ENCODE measurements around the gene CLDN6.

The CLDN6 gene

DNA sequence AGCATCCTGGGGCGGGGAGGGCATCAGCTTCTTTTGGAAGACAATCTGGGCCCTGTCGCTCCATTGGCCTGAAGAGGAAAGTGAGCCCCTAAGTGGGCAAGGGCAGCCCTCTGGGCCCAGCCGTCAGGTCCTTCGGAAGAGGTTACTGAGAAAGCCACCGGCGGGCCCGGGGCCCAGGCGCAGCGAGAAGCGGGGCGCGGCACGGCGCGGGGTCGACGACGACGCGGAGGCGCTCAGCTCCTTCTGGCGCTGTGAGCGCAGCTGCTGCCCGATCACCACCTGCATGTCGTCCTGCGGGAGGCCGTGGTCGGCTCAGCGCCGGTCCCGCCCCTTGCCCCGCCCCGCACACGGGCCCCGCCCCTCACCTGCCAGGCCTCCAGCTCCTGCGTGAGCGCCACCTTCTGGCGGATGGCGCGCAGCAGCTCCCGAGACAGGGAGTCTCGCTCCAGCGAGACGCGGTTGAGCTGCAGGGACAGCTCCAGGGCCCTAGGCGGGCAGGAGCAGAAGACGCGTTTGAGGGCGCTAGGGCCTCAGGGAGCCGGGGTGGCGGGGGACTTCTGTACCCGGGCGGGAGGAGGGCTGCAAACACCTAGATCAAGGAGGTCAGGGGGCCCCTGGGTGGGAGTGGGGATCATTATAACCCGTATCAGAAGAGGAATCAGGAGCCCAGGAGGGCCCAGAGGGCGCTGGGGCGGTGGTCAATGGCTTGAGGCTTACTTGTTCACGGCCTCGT is 10.2 kb upstream of the CLDN6 start:
- DNase-seq (ENCODE audit: low read depth in 2 of 2): peak in 1 of 2 experiments; percentile 40

GRCh38 chr16:3027489-3027795 is 9.5 kb upstream of the CLDN6 start:
- no peak for DNase-seq (ENCODE audit: low read depth in 2 of 2)

GRCh38 chr16:3026609-3027488 is 8.9 kb upstream of the CLDN6 start:
- no peak for DNase-seq (ENCODE audit: low read depth in 2 of 2)

DNA sequence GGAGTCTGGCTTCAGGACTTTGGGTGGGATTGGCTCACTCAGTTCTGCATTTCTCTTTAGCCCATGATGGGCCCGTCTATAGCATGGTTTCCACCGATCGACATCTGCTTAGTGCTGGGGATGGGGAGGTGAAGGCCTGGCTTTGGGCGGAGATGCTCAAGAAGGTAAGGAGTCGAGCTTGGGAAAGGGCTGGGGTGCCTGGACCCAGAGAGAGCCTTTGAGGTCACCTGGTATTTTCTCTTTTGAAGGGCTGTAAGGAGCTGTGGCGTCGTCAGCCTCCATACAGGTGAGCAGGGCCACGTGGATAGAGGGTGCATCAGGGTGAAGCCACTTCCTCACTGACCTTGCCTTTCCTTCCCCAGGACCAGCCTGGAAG is 8.0 kb upstream of the CLDN6 start:
- DNase-seq (ENCODE audit: low read depth in 2 of 2): no peak

GRCh38 chr16:3025032-3026002 is 7.3 kb upstream of the CLDN6 start:
- no peak for DNase-seq (ENCODE audit: low read depth in 2 of 2)

- peak; percentile 94 to 95 for DNase-seq (ENCODE audit: low read depth in 2 of 2)
These were observed 5.9 kb upstream of the CLDN6 start, which contains the start of the genes HCFC1R1 and THOC6 for GRCh38 chr16:3023669-3024478. HCFC1R1 (minus strand) TSS chr16:3023942; CDS start chr16:3023941, 1 bp downstream. THOC6 (plus strand) TSS chr16:3024035; CDS start chr16:3024327, 292 bp downstream.

DNA sequence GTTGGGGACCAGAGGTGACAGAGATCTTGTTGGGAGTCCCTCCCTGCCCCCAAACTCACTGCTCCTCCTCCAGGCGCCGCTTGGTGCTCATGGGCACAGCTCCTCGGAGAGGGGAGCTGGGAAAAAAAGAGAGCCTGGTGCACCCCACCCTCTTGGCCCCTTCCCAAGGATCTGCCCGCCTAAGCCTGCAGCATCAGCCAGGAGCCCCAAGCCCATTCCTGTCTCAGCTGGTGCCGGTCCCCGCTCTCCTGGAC is 5.4 kb upstream of the CLDN6 start:
- peak in 1 of 2 experiments; percentile 41 for DNase-seq (ENCODE audit: low read depth in 2 of 2)

GRCh38 chr16:3022684-3023414 is 4.9 kb upstream of the CLDN6 start:
- no peak for DNase-seq (ENCODE audit: low read depth in 2 of 2)

DNA sequence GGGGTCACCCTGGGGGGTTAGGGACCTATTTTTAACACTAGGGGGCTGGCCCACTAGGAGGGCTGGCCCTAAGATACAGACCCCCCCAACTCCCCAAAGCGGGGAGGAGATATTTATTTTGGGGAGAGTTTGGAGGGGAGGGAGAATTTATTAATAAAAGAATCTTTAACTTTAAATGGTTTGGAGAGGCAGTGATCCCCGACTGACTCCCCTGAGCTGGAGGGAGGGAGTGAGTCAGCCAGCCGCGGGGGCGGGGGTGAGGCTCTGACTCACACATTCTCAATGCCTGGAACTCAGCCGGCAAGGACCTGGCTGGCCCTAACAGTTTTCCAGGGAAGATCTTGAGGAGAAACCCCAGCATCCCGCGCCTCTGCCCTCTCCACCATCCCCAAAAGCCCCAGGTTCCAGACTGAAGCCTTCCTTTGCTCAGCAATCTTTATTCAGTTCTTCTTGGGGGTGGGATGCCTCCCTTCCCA is 4.3 kb upstream of the CLDN6 start:
- DNase-seq (ENCODE audit: low read depth in 2 of 2): peak; percentile 94 to 95

DNA sequence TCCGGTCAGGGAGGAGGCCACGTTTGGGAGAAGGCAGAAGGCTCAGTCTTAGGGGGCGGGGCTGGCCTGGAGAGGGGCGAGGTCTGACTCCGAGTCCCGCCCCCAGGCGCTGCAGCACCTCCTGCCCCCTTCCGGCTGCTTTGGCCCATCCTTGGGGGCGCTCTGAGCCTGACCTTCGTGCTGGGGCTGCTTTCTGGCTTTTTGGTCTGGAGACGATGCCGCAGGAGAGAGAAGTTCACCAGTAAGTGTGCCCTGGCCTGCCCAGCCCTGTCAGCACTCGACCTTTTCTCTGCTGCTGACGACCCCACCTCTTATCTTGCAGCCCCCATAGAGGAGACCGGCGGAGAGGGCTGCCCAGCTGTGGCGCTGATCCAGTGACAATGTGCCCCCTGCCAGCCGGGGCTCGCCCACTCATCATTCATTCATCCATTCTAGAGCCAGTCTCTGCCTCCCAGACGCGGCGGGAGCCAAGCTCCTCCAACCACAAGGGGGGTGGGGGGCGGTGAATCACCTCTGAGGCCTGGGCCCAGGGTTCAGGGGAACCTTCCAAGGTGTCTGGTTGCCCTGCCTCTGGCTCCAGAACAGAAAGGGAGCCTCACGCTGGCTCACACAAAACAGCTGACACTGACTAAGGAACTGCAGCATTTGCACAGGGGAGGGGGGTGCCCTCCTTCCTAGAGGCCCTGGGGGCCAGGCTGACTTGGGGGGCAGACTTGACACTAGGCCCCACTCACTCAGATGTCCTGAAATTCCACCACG is 3.6 kb upstream of the CLDN6 start:
- DNase-seq (ENCODE audit: low read depth in 2 of 2): peak; percentile 89 to 90

- DNase-seq (ENCODE audit: low read depth in 2 of 2): peak in 1 of 2 experiments; percentile 68
These were observed 2.8 kb upstream of the CLDN6 start for GRCh38 chr16:3020604-3021448.

DNA sequence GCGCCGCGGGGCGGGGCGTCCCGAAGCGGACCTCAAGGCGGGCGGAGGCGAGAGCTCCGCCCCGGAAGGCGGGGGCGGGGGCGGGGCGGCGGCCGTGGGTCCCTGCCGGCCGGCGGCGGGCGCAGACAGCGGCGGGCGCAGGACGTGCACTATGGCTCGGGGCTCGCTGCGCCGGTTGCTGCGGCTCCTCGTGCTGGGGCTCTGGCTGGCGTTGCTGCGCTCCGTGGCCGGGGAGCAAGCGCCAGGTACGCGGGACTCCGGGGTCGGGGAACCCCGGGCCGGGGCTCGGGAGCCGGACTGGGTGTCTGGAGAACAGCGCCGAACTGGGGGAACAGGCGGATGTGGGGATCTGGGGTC is 2.2 kb upstream of the CLDN6 start, which contains the start of gene TNFRSF12A:
Gene TNFRSF12A (plus strand): TSS at position 122 of the 357 bp plus-strand sequence. CDS start 30 bp downstream, at position 152.
- peak in 1 of 2 experiments; percentile 58 for DNase-seq (ENCODE audit: low read depth in 2 of 2)

- DNase-seq (ENCODE audit: low read depth in 2 of 2): no peak
These were observed 1.7 kb upstream of the CLDN6 start for GRCh38 chr16:3019594-3020246.

- no peak for DNase-seq (ENCODE audit: low read depth in 2 of 2)
These were observed 639 bp downstream of the CLDN6 start for GRCh38 chr16:3017344-3017743.

GRCh38 chr16:3015865-3016521 is 2.0 kb downstream of the CLDN6 start:
- DNase-seq (ENCODE audit: low read depth in 2 of 2): no peak

DNA sequence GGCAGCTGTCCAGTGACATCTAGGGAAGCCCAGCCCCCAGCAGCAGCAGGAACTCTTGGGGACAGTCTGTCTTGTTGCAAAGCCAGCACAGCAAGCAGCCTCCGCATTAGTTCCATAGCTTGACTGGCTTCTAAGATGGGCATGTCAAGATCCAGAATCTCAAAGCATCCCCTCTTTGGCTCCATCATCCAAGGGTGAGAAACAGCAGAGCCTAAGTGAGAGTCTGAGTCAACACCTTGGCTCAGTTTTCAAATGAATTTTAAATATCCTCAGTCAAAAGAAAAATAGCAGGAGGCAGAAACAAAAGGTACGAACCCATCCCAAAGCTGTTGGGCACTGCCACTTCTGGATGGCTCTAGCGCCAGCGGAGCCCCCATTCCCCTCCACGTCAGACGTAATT is 3.0 kb downstream of the CLDN6 start:
- DNase-seq (ENCODE audit: low read depth in 2 of 2): no peak

- no peak for DNase-seq (ENCODE audit: low read depth in 2 of 2)
These were observed 3.8 kb downstream of the CLDN6 start for GRCh38 chr16:3013998-3014690.
